GM15510 (cell line): Measurements from ENCODE around the gene LURAP1L.

Experiments used
- POLR2A ChIP-seq: IDR thresholded peaks from 3 replicates; pipeline ENCODE4 v1.6.1; 2011; ENCODE audit warnings: borderline replicate concordance; ENCODE audit not compliant: insufficient read length; ENCODE audit errors: extremely low read depth

LURAP1L gene

DNA sequence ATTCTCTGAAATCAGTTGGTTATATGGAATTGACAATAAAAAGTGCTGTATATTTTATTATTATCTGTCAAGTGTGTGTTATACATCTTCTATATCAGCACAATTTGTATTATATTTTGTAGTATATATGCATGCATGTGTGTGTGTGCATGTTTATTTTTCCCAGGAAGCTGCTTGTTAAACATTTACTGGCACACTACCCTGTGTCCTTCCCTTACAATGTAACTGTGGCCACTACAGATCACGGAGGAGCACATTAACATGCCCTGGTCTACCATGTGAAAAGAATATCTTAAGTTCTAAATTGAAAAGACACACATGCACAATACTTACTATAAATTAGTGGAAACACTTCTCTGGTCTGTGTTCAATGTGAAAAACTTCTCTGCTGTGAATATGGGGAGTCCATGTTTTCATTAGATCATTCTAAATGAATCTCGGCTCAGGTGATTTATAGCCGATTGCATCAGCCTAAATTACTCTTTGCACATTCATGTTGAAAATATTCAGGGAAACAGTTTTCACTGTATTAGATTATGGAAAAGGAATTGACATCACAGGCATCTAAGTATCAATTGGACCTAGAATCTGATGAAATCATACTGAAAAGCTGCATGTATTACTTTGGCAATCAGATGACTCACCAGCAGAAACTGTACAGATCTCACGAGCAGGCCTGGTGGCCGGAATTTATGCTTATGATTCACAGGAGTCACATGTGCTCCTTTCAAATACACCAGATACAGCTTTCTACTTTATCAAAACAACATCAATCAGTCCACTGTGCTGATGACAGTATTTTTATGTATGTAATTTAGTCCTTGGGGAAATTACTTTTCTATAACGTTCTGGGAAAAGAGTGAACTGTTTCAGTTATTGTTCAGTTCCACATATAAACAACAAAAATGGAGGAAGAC, 39.4 kb downstream of the LURAP1L start:
- no peak for TF ChIP-seq POLR2A

- TF ChIP-seq POLR2A, result no peak
These were observed 40.0 kb downstream of the LURAP1L start for GRCh38 chr9:12814877-12815237.

DNA sequence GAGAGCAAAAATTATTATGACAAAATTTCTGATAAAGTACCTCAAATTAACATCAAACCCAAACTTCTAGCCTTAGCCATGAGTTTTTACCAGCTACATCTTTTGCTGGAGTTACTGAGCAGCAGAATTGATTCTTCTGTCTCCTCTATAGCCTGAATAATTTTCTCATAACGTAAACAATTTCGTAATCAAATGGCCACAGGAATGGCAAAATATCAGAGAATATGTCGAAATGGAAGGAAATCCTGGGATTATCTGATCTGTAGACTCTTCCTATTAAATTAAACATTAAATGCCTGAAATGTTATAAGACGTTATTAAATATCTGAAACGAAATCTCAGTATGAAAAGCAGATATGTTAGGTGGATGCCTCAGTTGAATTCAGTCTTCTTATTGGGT, 41.1 kb downstream of the LURAP1L start:
- TF ChIP-seq POLR2A, result no peak

DNA sequence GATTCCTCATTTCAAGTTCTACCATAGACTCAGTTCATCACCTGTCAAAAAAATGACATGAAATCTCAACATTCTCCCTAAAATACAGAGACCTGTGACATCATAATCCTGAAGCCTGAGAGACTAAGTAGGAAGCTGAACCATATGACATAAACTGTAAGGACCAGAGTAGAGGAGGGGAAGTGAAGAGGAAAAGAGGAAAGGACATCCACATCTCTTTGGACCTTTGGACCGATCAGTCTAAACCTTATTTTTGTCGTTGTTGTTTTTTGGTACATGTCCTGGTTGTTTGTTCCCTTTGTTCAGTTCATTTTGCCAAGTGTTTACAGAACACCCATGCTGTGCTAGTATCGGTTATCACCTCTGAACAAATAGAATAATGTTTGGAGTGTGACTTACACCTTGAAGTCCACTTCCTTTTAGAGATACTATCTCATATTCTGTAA, 41.9 kb downstream of the LURAP1L start:
- no peak for TF ChIP-seq POLR2A

- TF ChIP-seq POLR2A, result no peak
These were observed 42.9 kb downstream of the LURAP1L start for GRCh38 chr9:12817702-12818101.

GRCh38 chr9:12818431-12819000, 43.7 kb downstream of the LURAP1L start:
- no peak for TF ChIP-seq POLR2A

- TF ChIP-seq POLR2A, result no peak
These were observed 44.8 kb downstream of the LURAP1L start for GRCh38 chr9:12819436-12820185.

- no peak for TF ChIP-seq POLR2A
These were observed 47.3 kb downstream of the LURAP1L start for GRCh38 chr9:12822111-12822510.

DNA sequence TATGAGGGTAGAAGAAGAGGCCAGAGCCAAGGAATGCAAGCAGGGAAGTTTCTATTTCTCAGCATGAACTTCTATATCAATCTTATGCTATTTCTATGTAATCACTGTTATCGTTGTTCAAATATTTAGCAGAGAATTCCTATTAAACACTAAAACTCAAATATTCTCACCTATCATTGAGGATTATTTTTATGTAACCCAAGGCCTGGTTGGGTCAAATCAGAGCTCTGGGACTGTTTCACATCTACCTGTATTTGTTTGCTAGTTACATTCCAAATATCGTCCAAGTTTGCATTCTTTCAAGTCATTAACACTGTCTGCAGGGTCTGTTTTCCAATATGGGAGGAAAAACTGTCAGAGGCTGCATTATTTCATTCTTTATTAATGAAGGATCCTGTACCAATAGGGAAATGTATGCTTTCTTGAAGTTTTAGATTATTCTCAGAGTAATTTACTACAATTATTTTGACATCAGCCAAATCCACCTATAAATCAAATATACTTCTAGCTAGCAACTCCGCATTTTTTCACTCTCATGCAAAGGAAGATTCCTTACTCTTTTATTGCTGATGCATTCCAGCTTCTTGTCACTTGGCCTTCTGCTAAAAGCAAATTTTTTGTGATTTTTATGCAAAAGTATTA, 52.2 kb downstream of the LURAP1L start:
- no peak for TF ChIP-seq POLR2A

DNA sequence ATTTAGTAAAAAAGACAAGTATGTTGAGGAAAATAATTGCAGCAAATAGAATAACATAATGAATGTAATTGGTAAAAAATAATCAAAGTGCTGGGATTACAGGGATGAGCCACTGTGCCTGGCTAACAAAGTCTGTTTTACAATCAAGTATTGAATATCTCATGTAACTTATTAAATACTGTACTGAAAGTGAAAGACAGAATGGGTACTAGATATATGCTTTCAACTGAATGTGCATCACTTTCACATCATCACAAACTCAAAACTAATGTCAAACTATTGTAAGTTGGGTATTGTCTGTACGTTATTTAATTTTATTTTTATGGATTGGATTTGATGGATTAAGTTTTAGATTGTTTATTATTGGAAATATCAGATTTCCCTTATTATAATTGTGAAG, 58.9 kb downstream of the LURAP1L start:
- TF ChIP-seq POLR2A, result no peak

- no peak for TF ChIP-seq POLR2A
These were observed 63.7 kb downstream of the LURAP1L start for GRCh38 chr9:12838546-12838945.

GRCh38 chr9:12843735-12844134, 68.9 kb downstream of the LURAP1L start:
- TF ChIP-seq POLR2A, result no peak

DNA sequence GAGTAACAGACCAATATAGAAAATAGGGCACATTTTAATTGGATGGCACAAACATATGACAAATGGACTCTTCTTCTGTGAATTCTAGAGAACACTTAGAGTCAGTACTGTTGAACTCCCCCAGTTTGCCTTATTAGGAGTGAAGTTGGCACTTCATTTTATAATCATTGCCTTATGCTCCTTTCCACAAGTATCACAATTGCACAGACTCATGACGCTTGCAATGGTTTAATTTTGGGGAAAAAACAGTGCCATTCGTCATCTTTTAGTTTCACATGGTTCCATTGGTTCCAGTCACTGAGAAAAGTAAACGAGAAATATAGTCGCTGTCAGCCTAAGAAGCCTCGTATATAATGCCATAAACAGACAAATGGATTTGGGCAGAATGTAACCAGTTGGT, 71.2 kb downstream of the LURAP1L start:
- TF ChIP-seq POLR2A, result no peak

DNA sequence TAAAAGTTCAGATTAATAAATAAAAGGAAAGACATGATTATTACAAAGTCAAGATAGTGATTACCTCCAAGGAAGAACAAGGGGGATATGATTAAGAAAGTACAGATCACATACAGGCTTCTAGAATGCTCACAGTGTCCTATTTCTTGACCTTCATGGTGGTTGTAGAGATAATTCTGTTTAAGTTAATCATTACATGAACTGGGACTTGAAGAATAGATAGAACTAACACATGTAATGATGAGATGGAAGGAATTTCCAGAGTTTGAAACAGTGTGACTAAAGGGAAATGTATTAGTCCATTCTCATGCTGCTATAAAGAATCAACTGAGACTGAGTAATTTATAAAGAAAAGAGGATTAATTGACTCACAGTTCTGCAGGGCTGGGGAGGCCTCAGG, 72.7 kb downstream of the LURAP1L start:
- TF ChIP-seq POLR2A, result no peak

DNA sequence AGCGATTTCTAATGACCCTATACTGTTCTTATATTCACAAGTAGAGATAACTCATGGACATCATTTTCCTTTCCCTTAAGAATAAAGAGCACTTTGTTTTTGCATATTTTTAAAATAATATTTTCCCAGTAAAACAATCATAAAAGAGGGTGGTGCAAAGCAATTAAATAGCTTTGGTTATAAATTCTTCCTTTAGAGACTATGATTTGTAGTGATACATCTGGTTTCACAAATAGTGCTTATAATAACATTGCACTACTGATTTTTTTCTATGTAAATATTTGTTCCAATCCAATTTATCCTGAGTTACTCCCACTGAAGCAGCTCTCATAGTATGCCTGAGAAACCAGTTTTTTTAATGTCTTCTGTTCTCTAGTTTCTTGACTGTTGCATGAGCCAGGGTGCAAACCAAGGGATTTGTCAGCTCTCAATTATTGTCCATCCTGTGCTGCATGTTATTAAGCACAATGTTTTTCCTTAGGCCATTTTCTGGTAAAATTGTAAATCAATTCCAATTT, 74.7 kb downstream of the LURAP1L start:
- TF ChIP-seq POLR2A, result no peak

GRCh38 chr9:12851341-12852090, 76.7 kb downstream of the LURAP1L start:
- TF ChIP-seq POLR2A, result no peak
